ENCODE data around the gene CLCA2.

Gene CLCA2, protein sequence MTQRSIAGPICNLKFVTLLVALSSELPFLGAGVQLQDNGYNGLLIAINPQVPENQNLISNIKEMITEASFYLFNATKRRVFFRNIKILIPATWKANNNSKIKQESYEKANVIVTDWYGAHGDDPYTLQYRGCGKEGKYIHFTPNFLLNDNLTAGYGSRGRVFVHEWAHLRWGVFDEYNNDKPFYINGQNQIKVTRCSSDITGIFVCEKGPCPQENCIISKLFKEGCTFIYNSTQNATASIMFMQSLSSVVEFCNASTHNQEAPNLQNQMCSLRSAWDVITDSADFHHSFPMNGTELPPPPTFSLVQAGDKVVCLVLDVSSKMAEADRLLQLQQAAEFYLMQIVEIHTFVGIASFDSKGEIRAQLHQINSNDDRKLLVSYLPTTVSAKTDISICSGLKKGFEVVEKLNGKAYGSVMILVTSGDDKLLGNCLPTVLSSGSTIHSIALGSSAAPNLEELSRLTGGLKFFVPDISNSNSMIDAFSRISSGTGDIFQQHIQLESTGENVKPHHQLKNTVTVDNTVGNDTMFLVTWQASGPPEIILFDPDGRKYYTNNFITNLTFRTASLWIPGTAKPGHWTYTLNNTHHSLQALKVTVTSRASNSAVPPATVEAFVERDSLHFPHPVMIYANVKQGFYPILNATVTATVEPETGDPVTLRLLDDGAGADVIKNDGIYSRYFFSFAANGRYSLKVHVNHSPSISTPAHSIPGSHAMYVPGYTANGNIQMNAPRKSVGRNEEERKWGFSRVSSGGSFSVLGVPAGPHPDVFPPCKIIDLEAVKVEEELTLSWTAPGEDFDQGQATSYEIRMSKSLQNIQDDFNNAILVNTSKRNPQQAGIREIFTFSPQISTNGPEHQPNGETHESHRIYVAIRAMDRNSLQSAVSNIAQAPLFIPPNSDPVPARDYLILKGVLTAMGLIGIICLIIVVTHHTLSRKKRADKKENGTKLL

DNA sequence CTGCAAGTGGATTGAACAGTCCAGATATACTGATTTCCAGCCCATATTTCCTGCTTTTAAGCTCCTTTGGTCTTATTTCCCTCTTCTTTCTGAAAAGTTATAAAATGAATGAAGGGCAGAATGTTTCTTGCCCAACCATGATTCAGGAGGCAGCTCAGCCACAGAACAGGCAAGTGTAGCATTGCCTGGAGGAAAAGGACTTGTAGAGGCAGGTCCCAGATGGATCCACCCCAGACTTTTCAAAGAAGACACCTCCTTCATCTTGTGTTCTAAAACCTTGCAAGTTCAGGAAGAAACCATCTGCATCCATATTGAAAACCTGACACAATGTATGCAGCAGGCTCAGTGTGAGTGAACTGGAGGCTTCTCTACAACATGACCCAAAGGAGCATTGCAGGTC lies at the start of gene CLCA2:
Gene CLCA2 (plus strand): TSS at position 299 of the 400 bp plus-strand sequence. CDS start 77 bp downstream, at position 376.
- TF ChIP-seq, protein P1, sequence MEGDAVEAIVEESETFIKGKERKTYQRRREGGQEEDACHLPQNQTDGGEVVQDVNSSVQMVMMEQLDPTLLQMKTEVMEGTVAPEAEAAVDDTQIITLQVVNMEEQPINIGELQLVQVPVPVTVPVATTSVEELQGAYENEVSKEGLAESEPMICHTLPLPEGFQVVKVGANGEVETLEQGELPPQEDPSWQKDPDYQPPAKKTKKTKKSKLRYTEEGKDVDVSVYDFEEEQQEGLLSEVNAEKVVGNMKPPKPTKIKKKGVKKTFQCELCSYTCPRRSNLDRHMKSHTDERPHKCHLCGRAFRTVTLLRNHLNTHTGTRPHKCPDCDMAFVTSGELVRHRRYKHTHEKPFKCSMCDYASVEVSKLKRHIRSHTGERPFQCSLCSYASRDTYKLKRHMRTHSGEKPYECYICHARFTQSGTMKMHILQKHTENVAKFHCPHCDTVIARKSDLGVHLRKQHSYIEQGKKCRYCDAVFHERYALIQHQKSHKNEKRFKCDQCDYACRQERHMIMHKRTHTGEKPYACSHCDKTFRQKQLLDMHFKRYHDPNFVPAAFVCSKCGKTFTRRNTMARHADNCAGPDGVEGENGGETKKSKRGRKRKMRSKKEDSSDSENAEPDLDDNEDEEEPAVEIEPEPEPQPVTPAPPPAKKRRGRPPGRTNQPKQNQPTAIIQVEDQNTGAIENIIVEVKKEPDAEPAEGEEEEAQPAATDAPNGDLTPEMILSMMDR (IDR thresholded peaks at IDR 0.05; ENCODE audit: insufficient read depth, missing control alignments), result no peak
- DNase-seq (ENCODE audit: insufficient read length, low spot score) (no peak), FAIRE-seq (no peak)

DNA sequence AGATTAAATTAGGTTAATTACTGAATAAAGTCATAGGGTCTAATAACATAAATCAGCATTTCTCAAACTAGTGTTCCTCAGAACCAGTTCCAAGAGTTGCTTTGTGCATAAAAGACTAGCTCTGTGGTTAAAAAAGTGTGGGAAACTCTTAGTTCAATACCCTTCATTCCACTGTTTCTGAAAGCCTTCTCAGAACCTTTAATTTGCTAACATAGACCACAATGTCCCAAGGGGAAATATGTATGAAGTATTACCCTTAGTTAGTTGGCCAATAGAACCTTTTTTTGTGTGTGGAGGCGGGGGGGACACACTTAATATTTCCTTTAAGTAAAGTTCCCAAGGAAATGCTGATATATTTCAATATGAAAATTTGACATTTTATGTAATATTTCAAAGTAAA lies 48.3 kb upstream of the CLCA2 start:
- DNase-seq (ENCODE audit: insufficient read length, low spot score), result no peak
- TF ChIP-seq, protein P1 (IDR thresholded peaks at IDR 0.05; ENCODE audit: insufficient read depth, missing control alignments), result no peak
- no peak for FAIRE-seq

DNA sequence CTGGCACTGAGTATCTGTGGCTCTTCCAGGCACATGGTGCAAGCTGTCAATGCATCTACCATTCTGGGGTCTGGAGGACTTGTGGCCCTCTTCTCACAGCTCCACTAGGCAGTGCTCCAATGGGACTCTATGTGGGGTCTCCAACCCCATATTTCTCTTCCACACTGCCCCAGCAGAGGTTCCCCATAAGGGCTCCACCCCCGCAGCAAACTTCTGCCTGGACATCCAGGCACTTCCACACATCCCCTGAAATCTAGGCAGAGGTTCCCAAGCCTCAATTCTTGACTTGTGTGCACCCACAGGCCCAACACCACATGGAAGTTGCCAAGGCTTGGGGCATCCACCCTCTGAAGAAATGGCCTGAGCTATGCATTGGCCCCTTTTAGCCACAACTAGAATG lies 46.6 kb upstream of the CLCA2 start:
- DNase-seq (ENCODE audit: insufficient read length, low spot score) (no peak), FAIRE-seq (no peak)
- TF ChIP-seq, protein P1 (IDR thresholded peaks at IDR 0.05; ENCODE audit: insufficient read depth, missing control alignments), result no peak

DNA sequence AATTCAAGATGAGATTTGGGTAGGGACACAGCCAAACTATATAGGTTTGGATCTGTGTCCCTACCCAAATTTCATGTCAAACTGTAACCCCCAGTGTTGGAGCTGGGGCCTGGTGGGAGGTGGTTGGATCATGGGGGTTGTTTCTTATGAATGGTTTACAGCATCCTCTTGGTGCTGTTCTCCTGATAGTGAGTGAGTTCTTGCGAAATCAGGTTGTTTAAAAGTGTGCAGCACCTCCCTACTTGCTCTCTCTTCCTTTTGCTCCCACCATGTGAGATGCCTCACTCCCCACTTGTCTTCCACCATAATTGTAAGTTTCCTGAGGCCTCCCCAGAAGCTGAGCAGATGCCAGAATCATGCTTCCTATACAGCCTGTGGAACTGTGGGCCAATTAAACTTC lies 45.2 kb upstream of the CLCA2 start:
- FAIRE-seq, result no peak
- no peak for DNase-seq (ENCODE audit: insufficient read length, low spot score)
- TF ChIP-seq, protein P1 (IDR thresholded peaks at IDR 0.05; ENCODE audit: insufficient read depth, missing control alignments), result no peak

DNA sequence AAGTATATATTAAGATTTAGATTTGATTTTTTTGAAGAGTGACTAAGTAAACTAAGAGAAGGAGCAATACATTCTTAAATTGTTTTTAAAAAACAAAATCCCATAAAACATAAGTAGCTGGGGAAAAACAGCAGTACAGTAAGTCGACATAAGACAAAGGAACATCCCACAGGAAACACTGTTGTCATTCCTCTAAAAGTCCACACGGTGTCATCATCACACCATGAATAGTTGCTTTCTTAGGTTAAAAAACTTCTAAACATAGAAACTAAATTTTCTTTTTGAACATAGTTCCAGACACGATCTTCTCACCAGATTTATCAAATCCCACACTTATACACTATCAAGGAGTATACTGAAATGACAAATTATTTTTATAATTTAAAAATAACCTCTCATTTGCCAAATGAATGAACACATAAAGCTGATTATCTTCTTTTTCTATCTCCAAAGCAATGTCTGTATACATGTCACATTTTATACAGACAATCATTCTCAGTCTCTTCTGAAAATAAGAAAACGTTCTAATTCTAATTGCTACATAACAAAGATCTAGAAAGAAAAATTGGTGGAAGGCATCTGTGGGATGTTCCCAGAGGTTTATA lies 43.6 kb upstream of the CLCA2 start:
- TF ChIP-seq, protein P1 (IDR thresholded peaks at IDR 0.05; ENCODE audit: insufficient read depth, missing control alignments), result peak; percentile 69
- no peak for DNase-seq (ENCODE audit: insufficient read length, low spot score)
- peak; percentile 86 for FAIRE-seq

DNA sequence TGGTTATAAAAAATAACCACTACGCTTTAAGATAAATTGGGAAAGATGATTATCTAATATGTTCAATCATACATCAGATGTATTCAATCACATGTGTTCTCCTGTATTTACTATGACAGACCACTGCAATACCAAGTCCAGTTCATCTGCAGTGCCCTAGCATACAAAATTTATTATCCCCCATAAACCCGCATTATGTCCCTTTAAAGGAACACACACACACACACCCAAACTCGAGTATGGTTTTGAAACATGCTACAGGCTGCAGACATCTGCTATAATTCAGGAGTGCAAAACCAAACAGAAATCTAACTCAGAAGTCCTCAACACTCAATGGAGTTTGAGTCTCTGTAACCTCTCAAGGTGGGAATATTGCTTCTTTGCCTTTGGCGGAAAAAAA lies 42.7 kb upstream of the CLCA2 start:
- DNase-seq (ENCODE audit: insufficient read length, low spot score) (no peak), FAIRE-seq (no peak)
- TF ChIP-seq, protein P1 (IDR thresholded peaks at IDR 0.05; ENCODE audit: insufficient read depth, missing control alignments), result no peak
